GM20431 (cell line): ENCODE data around the gene ZBTB12.

ENCODE experiments used
- in situ Hi-C: fragments of 300-500 bp; cut with MseI, MboI; formaldehyde crosslinking; loops from one replicate; pipeline ENCODE4 v1.15.0; 2020; ENCODE audit warnings: low sequenced_read_pairs; ENCODE audit not compliant: unreplicated experiment

ZBTB12 gene

GRCh38 chr6:31899215-31899614, 2.7 kb downstream of the ZBTB12 start:
- in situ Hi-C loops, result no loop called here

DNA sequence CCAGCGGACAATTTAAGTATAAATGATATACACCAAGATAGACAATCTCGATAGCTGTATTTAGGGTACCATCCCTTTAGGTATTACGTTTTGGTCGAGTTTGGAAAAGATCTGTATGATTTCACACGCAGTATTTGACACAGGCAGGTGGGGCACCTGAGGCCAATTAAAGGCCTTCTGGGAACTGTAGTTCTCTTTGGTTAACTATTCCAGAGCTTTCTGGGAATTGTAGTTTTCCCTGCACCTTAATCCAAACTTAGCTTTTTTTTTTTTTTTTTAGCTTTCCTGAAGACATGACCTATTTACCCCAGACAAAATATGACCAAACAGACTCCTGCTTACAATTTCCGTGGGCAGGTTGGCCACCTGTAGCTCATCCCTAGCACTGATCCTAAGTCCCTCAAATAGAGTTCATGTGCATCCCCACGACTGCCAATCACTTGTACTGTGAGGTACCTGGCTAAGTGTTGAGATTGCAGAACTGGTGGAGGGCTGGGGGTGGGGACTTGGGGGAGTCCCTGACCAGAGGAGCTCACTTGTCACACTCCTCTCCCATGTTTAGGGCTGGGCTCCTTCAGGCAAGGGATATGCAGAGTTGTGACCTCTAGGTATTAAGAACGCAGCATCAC, 3.4 kb downstream of the ZBTB12 start:
- in situ Hi-C loops, result no loop called here

DNA sequence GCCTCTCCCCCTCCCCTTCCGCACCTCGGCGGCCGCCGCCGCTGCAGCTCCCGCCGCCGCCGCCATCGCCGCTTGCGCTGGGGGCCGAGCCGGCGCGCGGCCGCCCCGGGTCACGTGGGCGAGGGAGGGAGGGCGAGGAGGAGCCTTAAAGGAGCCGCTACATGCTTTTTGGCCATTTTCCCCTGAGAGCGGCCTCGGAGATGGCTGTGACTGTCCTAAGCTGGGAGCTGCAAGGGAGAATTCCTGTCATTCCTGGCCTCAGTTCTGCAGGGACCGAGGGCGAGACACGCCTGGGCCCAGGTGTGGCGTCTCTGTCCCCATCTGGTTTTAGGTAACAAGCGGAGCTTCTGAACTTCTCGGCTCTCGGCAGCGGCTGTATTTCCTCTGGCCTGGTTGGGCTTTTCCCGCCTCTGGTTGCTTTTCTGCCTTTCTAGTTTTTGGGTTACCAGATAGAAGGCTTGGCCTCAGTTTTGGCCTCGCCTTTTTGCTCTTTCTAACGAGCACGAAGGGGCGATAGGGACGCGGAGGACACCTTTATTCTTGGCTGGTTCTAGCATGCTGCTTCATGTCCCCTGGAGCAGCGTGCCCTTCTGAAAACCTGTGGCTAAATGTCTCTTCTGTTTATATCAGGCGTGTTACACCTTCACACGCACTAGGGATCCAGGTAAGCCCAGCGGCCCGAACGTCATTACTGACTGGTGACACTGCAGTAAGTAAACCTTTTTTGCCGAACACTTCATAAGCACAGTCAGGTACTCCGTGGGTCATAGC, 4.1 kb downstream of the ZBTB12 start, which contains the start of gene EHMT2:
Gene EHMT2, minus strand, starts transcription at position 87 of the 771 bp plus-strand sequence. Its CDS starts 21 bp downstream, at position 66.
- in situ Hi-C loops, result no loop called here

DNA sequence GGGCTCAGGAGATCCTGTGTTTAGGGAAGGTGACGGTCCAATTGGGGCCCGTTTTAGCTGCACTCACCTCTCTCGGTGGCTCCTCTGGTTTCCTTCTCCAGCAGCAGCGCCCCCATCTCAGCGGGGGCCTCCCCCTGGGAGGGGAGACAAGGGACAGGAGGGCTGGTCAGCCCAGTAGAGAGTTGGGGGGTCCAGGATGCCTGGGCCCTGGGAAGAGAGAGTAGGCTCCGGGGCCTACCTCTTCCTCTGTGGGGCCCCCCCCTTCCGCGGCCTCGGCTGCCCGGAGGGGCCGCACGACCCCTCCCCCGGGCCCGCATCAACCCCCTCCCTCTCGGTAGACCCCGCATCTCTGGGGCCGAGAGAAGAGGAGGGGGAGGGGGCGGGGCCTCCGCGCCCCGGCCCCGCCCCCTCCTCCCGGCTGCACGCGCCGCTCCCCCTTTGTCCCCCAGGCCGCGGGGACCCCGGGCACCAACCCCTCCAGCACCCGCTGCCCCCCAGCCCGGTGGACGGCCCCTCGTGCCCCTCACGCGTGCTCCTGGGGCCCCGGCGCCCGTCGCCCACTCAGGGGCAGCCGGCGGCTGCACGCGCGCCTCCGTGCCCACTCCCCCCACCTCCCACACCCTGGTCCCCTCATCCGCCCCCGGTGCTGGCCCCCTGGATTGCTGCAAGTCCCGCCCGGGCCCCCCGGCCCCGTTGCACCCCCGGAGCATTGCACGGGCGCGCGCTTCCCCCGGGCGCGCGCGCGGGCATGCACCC, 4.9 kb downstream of the ZBTB12 start:
- in situ Hi-C loops, result no loop called here

DNA sequence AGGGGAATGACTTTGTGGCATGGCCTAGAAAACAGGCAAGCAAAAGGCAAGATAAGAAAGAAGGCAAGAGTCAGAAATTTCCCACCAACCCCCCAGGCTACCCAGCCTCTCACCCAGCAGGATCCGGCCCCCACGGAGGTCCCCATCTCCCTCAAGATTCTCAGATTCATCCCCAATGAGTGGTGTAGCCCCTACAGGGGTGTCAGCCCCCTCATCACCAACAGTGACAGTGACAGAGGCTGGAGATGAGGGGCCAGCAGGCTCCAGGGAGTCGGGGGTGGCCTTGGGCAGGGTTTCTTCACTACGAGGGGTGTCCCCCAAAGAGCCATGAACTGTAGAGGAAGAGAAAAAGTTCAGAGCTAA, 5.4 kb downstream of the ZBTB12 start:
- in situ Hi-C loops, result no loop called here

DNA sequence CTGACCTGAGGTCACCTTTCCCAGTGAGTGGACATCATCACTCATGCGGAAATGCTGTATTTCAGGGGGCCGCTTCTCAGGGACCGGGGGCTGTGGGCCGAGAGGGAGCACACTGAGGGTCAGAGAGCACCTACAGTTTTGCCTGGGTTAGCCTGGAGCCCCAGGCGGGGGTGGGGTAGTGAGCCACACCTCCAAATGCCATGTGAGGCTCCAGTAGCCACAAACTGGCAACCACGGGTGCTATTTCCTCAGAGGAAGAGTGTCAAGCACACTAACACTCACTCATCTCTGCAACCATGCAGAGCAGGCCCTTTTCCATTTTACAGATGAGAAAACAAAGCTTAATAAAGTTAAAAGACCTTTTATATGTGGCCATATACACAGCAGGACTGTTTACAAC, 9.1 kb downstream of the ZBTB12 start:
- in situ Hi-C loops, result no loop called here

- in situ Hi-C loops, result no loop called here
Observed at GRCh38 chr6:31889331-31889972, 12.4 kb downstream of the ZBTB12 start.

GRCh38 chr6:31888276-31889258, 13.3 kb downstream of the ZBTB12 start:
- in situ Hi-C loops, result no loop called here

- in situ Hi-C loops, result no loop called here
Observed at GRCh38 chr6:31887173-31888007, 14.5 kb downstream of the ZBTB12 start.

GRCh38 chr6:31886541-31886991, 15.3 kb downstream of the ZBTB12 start:
- in situ Hi-C loops, result no loop called here

DNA sequence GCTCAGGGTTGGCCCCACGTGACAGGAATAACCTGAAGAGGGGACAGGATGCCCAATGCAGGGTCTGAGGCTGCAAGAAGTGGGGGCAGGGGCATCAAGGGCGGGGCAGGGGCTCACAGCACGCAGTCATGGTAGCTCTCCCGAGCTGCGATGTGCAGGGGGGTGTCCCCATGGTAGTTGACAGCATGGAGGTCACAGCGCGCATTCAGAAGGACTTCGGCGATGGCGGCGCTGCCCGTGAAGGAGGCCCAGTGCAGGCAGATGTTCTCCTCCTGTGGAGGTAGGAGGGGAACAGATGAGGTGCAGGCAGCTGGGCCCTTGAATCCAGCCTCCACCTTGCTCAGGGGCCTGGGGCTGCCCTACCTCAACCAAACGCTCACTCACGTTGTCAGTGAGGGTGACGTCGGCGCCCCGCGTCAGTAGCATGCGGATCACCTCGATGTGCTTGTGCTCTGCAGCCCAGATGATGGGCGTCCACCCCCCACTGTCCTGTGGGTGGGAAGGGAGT, 17.3 kb downstream of the ZBTB12 start:
- in situ Hi-C loops, result no loop called here

DNA sequence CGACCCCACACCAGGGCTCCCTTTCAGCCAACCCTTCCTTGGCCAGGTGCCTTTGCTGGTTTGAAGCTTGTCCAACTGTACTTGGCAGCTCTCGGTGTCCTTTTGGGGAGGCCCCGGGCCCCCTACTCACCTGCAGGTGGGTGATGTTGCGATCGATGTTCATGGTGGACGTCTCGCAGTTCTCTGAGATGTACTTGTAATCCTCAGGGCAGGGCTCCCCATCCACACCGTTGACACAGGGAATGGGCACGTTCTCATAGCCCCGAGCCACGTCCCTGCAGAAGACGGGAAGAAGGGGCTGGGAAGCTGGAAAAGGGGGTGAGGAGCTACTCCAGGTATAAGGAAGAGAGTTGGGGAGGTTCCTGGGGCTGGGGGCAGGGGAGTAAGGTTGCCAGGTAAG, 18.2 kb downstream of the ZBTB12 start:
- in situ Hi-C loops, result no loop called here

GRCh38 chr6:31882344-31882743, 19.5 kb downstream of the ZBTB12 start:
- in situ Hi-C loops, result no loop called here

- in situ Hi-C loops, result no loop called here
Observed at GRCh38 chr6:31881136-31881859, 20.6 kb downstream of the ZBTB12 start.

DNA sequence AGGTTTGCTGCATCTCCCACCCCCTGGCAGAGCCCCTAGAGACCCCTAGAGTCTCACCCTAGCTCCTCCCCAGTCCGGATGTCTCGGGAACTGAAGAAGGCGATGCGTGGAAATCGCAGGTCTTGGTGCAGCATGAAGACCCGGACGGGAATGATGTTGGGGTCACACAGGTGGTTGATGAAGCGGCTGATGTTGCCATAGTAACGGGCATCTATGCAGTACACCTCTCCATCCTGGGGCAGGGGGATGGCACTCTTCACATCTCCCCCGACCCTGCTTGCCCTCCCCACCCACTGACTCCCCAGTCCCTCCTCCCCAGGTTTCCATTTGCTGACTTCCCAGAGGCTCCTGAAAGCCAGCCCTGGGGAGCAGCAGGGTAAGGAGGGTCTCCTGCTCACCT, 21.3 kb downstream of the ZBTB12 start:
- in situ Hi-C loops, result no loop called here

- in situ Hi-C loops, result no loop called here
Observed at GRCh38 chr6:31879901-31880300, 22.0 kb downstream of the ZBTB12 start.

DNA sequence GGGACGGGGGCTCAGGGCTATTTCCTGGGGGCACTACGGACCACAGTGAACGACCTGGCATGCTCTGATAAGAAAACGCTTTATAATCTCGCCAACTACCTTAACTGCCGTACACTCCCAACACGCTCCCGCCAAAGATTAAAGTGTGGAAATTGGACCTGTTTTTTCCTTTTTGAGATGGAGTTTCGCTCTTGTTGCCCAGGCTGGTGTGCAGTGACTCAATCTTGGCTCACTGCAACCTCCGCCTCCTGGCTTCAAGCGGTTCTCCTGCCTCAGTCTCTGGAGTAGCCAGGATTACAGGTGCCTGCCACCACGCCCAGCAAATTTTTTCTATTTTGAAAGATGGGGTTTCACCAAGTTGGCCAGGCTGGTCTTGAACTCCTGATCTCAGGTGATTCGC, 22.7 kb downstream of the ZBTB12 start:
- in situ Hi-C loops, result no loop called here

DNA sequence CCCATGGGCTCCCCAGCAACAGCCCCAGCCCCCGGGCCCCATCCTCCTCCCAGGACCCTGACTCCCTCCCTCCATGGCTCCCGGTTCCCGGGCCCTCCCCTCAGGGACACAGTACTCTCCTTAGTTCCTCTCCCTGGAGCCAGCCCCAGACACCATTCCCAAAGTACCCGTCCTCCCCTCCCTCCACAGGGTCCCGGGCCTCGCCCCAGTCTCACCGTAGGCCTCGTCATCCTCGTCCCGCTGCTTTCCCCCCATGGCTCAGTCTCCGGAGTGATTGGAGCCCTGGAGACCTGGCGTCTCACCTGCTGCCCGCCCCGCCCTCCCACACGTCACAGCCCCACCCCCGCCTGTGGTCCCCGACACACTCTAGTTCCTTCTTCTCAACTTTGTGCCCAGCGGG, 23.2 kb downstream of the ZBTB12 start, which contains the start of gene SLC44A4:
Gene SLC44A4, minus strand, starts transcription at position 272 of the 400 bp plus-strand sequence. Its CDS starts 17 bp downstream, at position 255.
- in situ Hi-C loops, result no loop called here
